Heart left ventricle (tissue), 16 donors: Measurements from ENCODE around the gene COG4. TPM values are rescaled to one million over a fixed set of nuclear protein-coding genes. Genes with fewer than 3 reads are reported as not detected.

Experiments used
- ATAC-seq, 4 donors: fragments of 200-7000 bp; cut with Tn5 transposase; one replicate each; pipeline ENCODE4 v1.9.1; 2020 to 2022; ENCODE audit warnings: moderate library complexity in 4 of 4, mild to moderate bottlenecking in 3 of 4, moderate number of reproducible peaks in 1 of 4
- DNase-seq, 5 donors: peaks; one replicate each; pipeline ENCODE4 v3.0.0-alpha.2; 2020
- H3K27ac ChIP-seq, 12 donors: fragments of 200-600 bp; sonication (generic) in 4 of 12; one replicate each; pipeline versions ENCODE4 v1.5.0 to v1.8.0; 2016 to 2022; ENCODE audit warnings: mild to moderate bottlenecking in 2 of 12
- H3K27me3 ChIP-seq, 9 donors: fragments of 200-600 bp; sonication (generic) in 2 of 9; one replicate each; pipeline versions ENCODE4 v1.5.1 to v1.8.0; 2016 to 2022; ENCODE audit warnings: mild to moderate bottlenecking in 3 of 9
- H3K36me3 ChIP-seq, 9 donors: fragments of 200-600 bp; sonication (generic) in 2 of 9; one replicate each; pipeline versions ENCODE4 v1.5.0 to v1.8.0; 2018 to 2022; ENCODE audit warnings: mild to moderate bottlenecking in 2 of 9
- H3K4me1 ChIP-seq, 12 donors: fragments of 200-600 bp; sonication (generic) in 4 of 12; one replicate each; pipeline versions ENCODE4 v1.5.0 to v1.8.0; 2016 to 2022; ENCODE audit warnings: mild to moderate bottlenecking in 3 of 12
- H3K4me3 ChIP-seq, 12 donors: fragments of 200-600 bp; sonication (generic) in 4 of 12; one replicate each; pipeline versions ENCODE4 v1.5.0 to v1.8.0; 2017 to 2022; ENCODE audit warnings: mild to moderate bottlenecking in 9 of 12, moderate library complexity in 4 of 12
- H3K9me3 ChIP-seq, 12 donors: fragments of 200-600 bp; sonication (generic) in 4 of 12; one replicate each; pipeline versions ENCODE4 v1.5.0 to v1.8.0; 2016 to 2022; ENCODE audit warnings: mild to moderate bottlenecking in 1 of 12
- CTCF ChIP-seq, 12 donors: fragments of 200-600 bp; sonication (generic) in 4 of 12; IDR thresholded peaks; one replicate each; pipeline versions ENCODE4 v1.5.0 to v1.8.0; 2018 to 2022; ENCODE audit warnings: antibody characterized with exemption in 12 of 12, mild to moderate bottlenecking in 5 of 12
- POLR2A ChIP-seq, 2 donors: fragments of 450-650 bp; IDR thresholded peaks; one replicate each; pipeline ENCODE4 v1.6.1; 2017; ENCODE audit warnings: antibody characterized with exemption in 2 of 2, mild to moderate bottlenecking in 2 of 2, moderate library complexity in 2 of 2
- WGBS, 4 donors: extraction: QIAGEN DNeasy Blood & Tissue Kit in 2 of 4; methylation state at CpG; one replicate each; pipeline versions ENCODE4 v1.1.5 to v1.1.7; 2013 to 2018; 5-methylcytosine and 5-hydroxymethylcytosine counted together
- intact Hi-C, 10 donors: fragments of 100-400 bp; cut with DNase I; formaldehyde crosslinking; loops; one replicate each; pipeline versions ENCODE4 v1.11.1 to v1.14.2; 2022
- polyA plus RNA-seq, 2 donors: library from polyadenylated mRNA; stranded (reverse); fragments of 200-250 nt; gene quantifications; one replicate each; pipeline ENCODE4 v1.2.3, GENCODE V29; 2013
- total RNA-seq, 9 donors: library from RNA; depleted of rRNA in 2 of 9; stranded (reverse); fragments of >200 nt in 2 of 9; fragmentation: NEBNext Ultra II Directional in 3 of 9; extraction: Animal tissue kit (Norgen Biotek cat#: 25700) in 3 of 9; gene quantifications; one replicate each; pipeline versions ENCODE4 v1.1.0 to v1.2.4, GENCODE V29; 2016 to 2023
- donor health status: ischemic (EF 13 %, LVEDD 7.1; RV severe dilation, severe dysfunction).
- donor health status: healthy with polysubstance abuse.
- donor health status: DM: no; HTN: yes; CAD: no.
- donor health status: DM: no; HTN: no; CAD: no.
- donor health status: ischemic (EF 25% LVEDD 6.9; RV normal size, moderate dysfunction).
- donor health status: ischemic (EF 25% LVEDD 5.7; RV mildly dilated, moderate dysfunction).
- donor health status: healthy.
- donor health status: DM: yes; HTN: yes; CAD: no.
- donor health status: ischemic (EF 35%, LVEDD 5.7; RV mildly dilated, moderate dysfunction).
- donor health status: nonischemic (EF 11% LVEDD 7.7; RV severe dilation, severe dysfunction).
- donor health status: DM: yes; HTN: yes; CAD: no.
- donor health status: PGD.
- donor health status: ischemic (EF 29% LVEDD 5.4; RV normal size, mild dysfunction).
- donor health status: nonischemic (EF 23%, LVEDD 6.1; RV moderate dilation, normal function).

Gene COG4
- total and polyA plus RNA-seq, 11 donors: 30.7 to 45.7 (median 39.8) TPM

GRCh38 chr16:70482624-70483023 lies 40.7 kb downstream of the COG4 start:
- Histone ChIP-seq H3K27me3 (no peaks in the 10 kb centered on the region), H3K36me3 (peaks cover 0 to 89% (median 78%) of the 10 kb centered on the region in 9 donors), H3K9me3 (no peaks in the 10 kb centered on the region), H3K4me1 (peaks cover 0 to 23% (median 19%) of the 10 kb centered on the region in 12 donors), H3K27ac (no peak overlapping the region), H3K4me3 (no peak overlapping the region)
- DNase-seq (peak in 1 of 5 donors; percentile 12), ATAC-seq (no peak)
- 83 to 94% (median 89%) methylated on average over 5 of the region's 5 CpGs for WGBS, 4 donors
- intact Hi-C loops: no loop called here
- TF ChIP-seq CTCF (IDR thresholded peaks at IDR 0.05): no peak
- TF ChIP-seq POLR2A (IDR thresholded peaks at IDR 0.05): no peak

DNA sequence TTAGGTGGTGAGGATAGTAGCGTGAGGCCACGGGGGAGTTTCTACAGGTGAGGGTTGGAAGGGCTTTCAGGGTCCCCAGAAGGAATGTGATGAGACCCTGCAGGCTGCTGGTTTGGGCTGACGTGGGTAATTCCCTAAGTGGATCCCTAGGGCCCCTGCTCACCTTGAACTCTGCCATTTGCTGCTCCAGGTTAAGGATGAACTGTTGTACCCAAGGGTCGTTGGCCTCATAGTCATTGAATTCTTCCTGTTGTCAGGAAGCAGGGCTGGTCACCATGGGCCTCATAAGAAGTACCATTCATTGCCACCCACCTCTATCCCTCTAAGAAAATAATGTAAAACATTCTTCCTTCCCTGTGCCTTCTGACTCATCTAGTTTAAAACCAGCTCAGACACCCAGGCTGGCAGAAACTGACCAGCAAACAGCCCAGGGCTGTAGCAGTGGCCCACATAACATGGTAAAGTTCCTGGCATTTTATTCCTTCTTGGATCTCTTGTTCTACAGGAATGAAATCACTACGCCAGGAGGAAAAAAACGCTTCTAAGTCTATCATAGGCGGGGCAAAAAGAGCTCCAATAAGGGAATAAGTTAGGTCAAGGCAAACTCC lies 41.3 kb downstream of the COG4 start:
- Histone ChIP-seq H3K27ac (no peak overlapping the region), H3K9me3 (no peaks in the 10 kb centered on the region), H3K4me3 (no peak overlapping the region), H3K36me3 (peaks cover 0 to 84% (median 73%) of the 10 kb centered on the region in 9 donors), H3K27me3 (no peaks in the 10 kb centered on the region), H3K4me1 (peaks cover 0 to 23% (median 19%) of the 10 kb centered on the region in 12 donors)
- intact Hi-C loops: no loop called here
- DNase-seq (peak in 1 of 5 donors; percentile 5), ATAC-seq (no peak)
- TF ChIP-seq POLR2A (IDR thresholded peaks at IDR 0.05) (no peak), CTCF (IDR thresholded peaks at IDR 0.05) (no peak)
- 89 to 93% (median 92%) methylated on average over 7 of the region's 7 CpGs for WGBS, 4 donors

GRCh38 chr16:70480127-70481105 lies 42.9 kb downstream of the COG4 start:
- DNase-seq (peak in 1 of 5 donors; percentile 43), ATAC-seq (peak in 2 of 4 donors; percentile 7 to 9)
- peak overlapping the region in 7 of 12 donors; percentile 54 to 73 (median 67) for H3K27ac ChIP-seq
- no peak overlapping the region for H3K4me3 ChIP-seq
- H3K9me3 ChIP-seq: no peaks in the 10 kb centered on the region
- TF ChIP-seq CTCF (IDR thresholded peaks at IDR 0.05): no peak
- TF ChIP-seq POLR2A (IDR thresholded peaks at IDR 0.05): no peak
- peaks cover 0 to 78% (median 64%) of the 10 kb centered on the region in 9 donors for H3K36me3 ChIP-seq
- H3K27me3 ChIP-seq: no peaks in the 10 kb centered on the region
- intact Hi-C loops: no loop called here
- WGBS, 4 donors: 86 to 97% (median 91%) methylated on average over 12 to 17 of the region's 17 CpGs
- H3K4me1 ChIP-seq: peaks cover 0 to 32% (median 24%) of the 10 kb centered on the region in 12 donors

DNA sequence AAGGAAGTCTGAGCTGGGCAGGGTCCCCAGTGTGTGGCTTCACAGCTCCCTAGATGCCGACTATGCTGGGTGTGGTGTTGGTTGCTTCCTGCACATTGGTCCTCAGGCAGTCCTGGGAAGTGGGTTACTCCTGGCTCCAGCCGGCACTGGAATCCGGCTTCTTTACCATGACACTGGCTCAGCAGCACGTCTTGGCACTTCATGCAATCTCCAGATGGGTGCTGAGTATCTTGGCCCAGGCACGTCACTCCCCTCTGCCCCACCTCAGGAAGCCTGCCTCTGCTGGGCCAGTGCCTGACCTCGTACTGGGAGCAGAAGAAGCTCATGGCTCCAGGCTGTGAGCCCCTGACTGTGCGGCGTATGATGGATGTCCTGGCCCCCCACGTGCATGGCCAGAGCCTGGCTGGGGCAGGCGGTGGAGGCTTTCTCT lies 44.4 kb downstream of the COG4 start:
- Histone ChIP-seq H3K4me3 (no peak overlapping the region), H3K36me3 (peaks cover 0 to 78% (median 57%) of the 10 kb centered on the region in 9 donors), H3K4me1 (peaks cover 0 to 32% (median 24%) of the 10 kb centered on the region in 12 donors), H3K27ac (peak overlapping the region in 11 of 12 donors; percentile 30 to 73 (median 63)), H3K9me3 (no peaks in the 10 kb centered on the region), H3K27me3 (no peaks in the 10 kb centered on the region)
- TF ChIP-seq POLR2A (IDR thresholded peaks at IDR 0.05): no peak
- no peak for TF ChIP-seq CTCF (IDR thresholded peaks at IDR 0.05)
- peak in 3 of 4 donors; percentile 45 to 60 (median 45) for ATAC-seq
- intact Hi-C loops: loop anchor here in 3 of 10 donors (5.0 to 10.0 kb wide), 3 partner anchors 82 to 97 kb away; no protein-coding TSS in a partner anchor
- WGBS, 4 donors: 40 to 59% (median 47%) methylated on average over 1 to 10 of the region's 10 CpGs
- DNase-seq: peak in 3 of 5 donors; percentile 53 to 66 (median 59)
